IMR-90 (cell line): ENCODE data around the gene TMSB10. TPM values are rescaled to one million over a fixed set of nuclear protein-coding genes. Genes with fewer than 3 reads are reported as not detected.

Experiments
- ATAC-seq: fragments of 200-7000 bp; cut with Tn5 transposase; 2 replicates; pipeline ENCODE4 v1.9.1; 2020; ENCODE audit warnings: low read depth, mild to moderate bottlenecking, moderate library complexity
- BruUV-seq: library from RNA; stranded (reverse); fragments of 400-500 nt; replicated peaks from 2 replicates; lab custom pipeline; 2021; lab: Mats Ljungman, UMichigan
- CTCF ChIA-PET: fragments of 300-600 bp; formaldehyde crosslinking; extraction: SDS; loops from one replicate; lab custom pipeline; 2021; ENCODE audit warnings: antibody characterized with exemption; lab: Yijun Ruan, JAX
- POLR2A ChIA-PET: fragments of 300-600 bp; sonication (Branson Sonifier 250); formaldehyde crosslinking; loops from one replicate; lab custom pipeline; 2022; ENCODE audit warnings: antibody characterized with exemption; ENCODE audit not compliant: unreplicated experiment; lab: Charles Lee
- DNase-seq: peaks from one replicate; pipeline ENCODE4 v3.0.0; 2013
- H2AFZ ChIP-seq: replicated peaks from 2 replicates; pipeline ENCODE3; 2013; ENCODE audit warnings: low read length, mild to moderate bottlenecking; ENCODE audit not compliant: poor library complexity
- H2AK5ac ChIP-seq: 2 replicates; pipeline ENCODE4 v1.6.1; 2013; ENCODE audit warnings: low read depth, low read length, inconsistent platforms
- H2AK9ac ChIP-seq: replicated peaks from 2 replicates; pipeline ENCODE3; 2013; ENCODE audit warnings: mild to moderate bottlenecking, low read depth, low read length, moderate library complexity; ENCODE audit not compliant: poor library complexity
- H2BK120ac ChIP-seq: 2 replicates; pipeline ENCODE4 v1.6.1; 2013; ENCODE audit warnings: low read depth, low read length, inconsistent platforms
- H2BK15ac ChIP-seq: 3 replicates; pipeline ENCODE4 v1.6.1; 2013; ENCODE audit warnings: low read depth, low read length, inconsistent platforms
- H2BK20ac ChIP-seq: 2 replicates; pipeline ENCODE4 v1.6.1; 2013; ENCODE audit warnings: low read depth, mild to moderate bottlenecking, inconsistent platforms, low read length, moderate library complexity
- H2BK5ac ChIP-seq: 2 replicates; pipeline ENCODE4 v1.6.1; 2013; ENCODE audit warnings: mild to moderate bottlenecking, low read depth, low read length, inconsistent platforms; ENCODE audit not compliant: poor library complexity, severe bottlenecking
- H3K14ac ChIP-seq: replicated peaks from 2 replicates; pipeline ENCODE4 v1.6.1; 2013; ENCODE audit warnings: low read depth, low read length, inconsistent platforms
- H3K18ac ChIP-seq: 2 replicates; pipeline ENCODE4 v1.6.1; 2013; ENCODE audit warnings: low read depth, low read length, control low read depth
- H3K23ac ChIP-seq: 2 replicates; pipeline ENCODE4 v1.6.1; 2013; ENCODE audit warnings: low read depth, low read length, inconsistent platforms
- H3K27ac ChIP-seq: 2 replicates; pipeline ENCODE4 v1.5.1; 2013; ENCODE audit warnings: mild to moderate bottlenecking, control low read depth, low read length; ENCODE audit not compliant: insufficient read depth
- H3K27me3 ChIP-seq: 2 replicates; pipeline ENCODE4 v1.6.1; 2013; ENCODE audit warnings: low read length; ENCODE audit not compliant: control insufficient read depth, insufficient read depth
- H3K36me3 ChIP-seq: 2 replicates; pipeline ENCODE4 v1.6.1; 2013; ENCODE audit warnings: low read length, mixed read lengths; ENCODE audit not compliant: control insufficient read depth, insufficient read depth
- H3K4ac ChIP-seq: 2 replicates; pipeline ENCODE4 v1.6.1; 2013; ENCODE audit warnings: low read depth, low read length, inconsistent platforms
- H3K4me1 ChIP-seq: 2 replicates; pipeline ENCODE4 v1.6.1; 2013; ENCODE audit warnings: low read length, mixed read lengths; ENCODE audit not compliant: control insufficient read depth, insufficient read depth
- H3K4me2 ChIP-seq: 2 replicates; pipeline ENCODE4 v1.6.1; 2013; ENCODE audit warnings: low read depth, mild to moderate bottlenecking, control low read depth, low read length, moderate library complexity
- H3K4me3 ChIP-seq: 2 replicates; pipeline ENCODE4 v1.5.1; 2013; ENCODE audit warnings: low read depth, mild to moderate bottlenecking, control low read depth, low read length, moderate library complexity; ENCODE audit not compliant: insufficient read depth
- H3K56ac ChIP-seq: 2 replicates; pipeline ENCODE4 v1.6.1; 2013; ENCODE audit warnings: low read length, inconsistent platforms; ENCODE audit not compliant: insufficient read depth; ENCODE audit errors: extremely low read depth
- H3K79me1 ChIP-seq, 2 experiments: 2 replicates each; pipeline ENCODE4 v1.6.1; 2013; ENCODE audit warnings: low read length in 2 of 2, inconsistent platforms in 1 of 2, low read depth in 1 of 2
- H3K9ac ChIP-seq: 2 replicates; pipeline ENCODE4 v1.6.1; 2013; ENCODE audit warnings: low read depth, low read length, control low read depth
- H3K9me1 ChIP-seq: 2 replicates; pipeline ENCODE4 v1.6.1; 2013; ENCODE audit warnings: low read length, inconsistent platforms; ENCODE audit not compliant: insufficient read depth
- H3K9me3 ChIP-seq: 2 replicates; pipeline ENCODE4 v1.6.1; 2013; ENCODE audit warnings: low read length; ENCODE audit not compliant: control insufficient read depth, insufficient read depth
- H4K20me1 ChIP-seq: 2 replicates; pipeline ENCODE4 v1.6.1; 2013; ENCODE audit warnings: low read length, inconsistent platforms; ENCODE audit not compliant: insufficient read depth
- H4K5ac ChIP-seq: 2 replicates; pipeline ENCODE4 v1.6.1; 2013; ENCODE audit warnings: mild to moderate bottlenecking, low read depth, low read length, control low read depth
- H4K8ac ChIP-seq, 2 experiments: 2 replicates each; pipeline ENCODE4 v1.6.1; 2013; ENCODE audit warnings: low read depth in 2 of 2, low read length in 2 of 2, control low read depth in 1 of 2, inconsistent platforms in 1 of 2
- H4K91ac ChIP-seq: 2 replicates; pipeline ENCODE4 v1.6.1; 2013; ENCODE audit warnings: low read depth, low read length, inconsistent platforms; ENCODE audit not compliant: insufficient read depth
- CEBPB ChIP-seq: IDR thresholded peaks from 2 replicates; pipeline ENCODE4 v1.6.1; 2012; ENCODE audit warnings: low read depth, low read length, improper control_type of control experiment
- CHD1 ChIP-seq: IDR thresholded peaks from 2 replicates; pipeline ENCODE4 v1.6.1; 2012; ENCODE audit warnings: low read depth, low read length, improper control_type of control experiment
- MAZ ChIP-seq: IDR thresholded peaks from 2 replicates; pipeline ENCODE4 v1.6.1; 2012; ENCODE audit warnings: low read depth, mild to moderate bottlenecking, low read length, improper control_type of control experiment, moderate library complexity, borderline replicate concordance
- MXI1 ChIP-seq: IDR thresholded peaks from 2 replicates; pipeline ENCODE4 v1.6.1; 2012; ENCODE audit warnings: low read depth, mild to moderate bottlenecking, low read length, moderate library complexity, borderline replicate concordance
- POLR2A ChIP-seq: IDR thresholded peaks from 2 replicates; pipeline ENCODE4 v1.6.1; 2012; ENCODE audit warnings: mild to moderate bottlenecking, low read depth, low read length
- RAD21 ChIP-seq: IDR thresholded peaks from 2 replicates; pipeline ENCODE4 v1.6.1; 2012; ENCODE audit warnings: low read length, improper control_type of control experiment
- RCOR1 ChIP-seq: IDR thresholded peaks from 2 replicates; pipeline ENCODE4 v1.6.1; 2012; ENCODE audit warnings: mild to moderate bottlenecking, low read length, improper control_type of control experiment; ENCODE audit not compliant: insufficient replicate concordance
- SMC3 ChIP-seq: fragments of 150-350 bp; IDR thresholded peaks from 2 replicates; pipeline ENCODE4 v1.6.1; 2016; ENCODE audit warnings: low read depth, mild to moderate bottlenecking, antibody characterized with exemption, low read length, moderate library complexity
- WGBS, 2 experiments: methylation state at CpG; one replicate each; pipeline versions ENCODE4 v1.1.5 to v1.1.7; 2013; ENCODE audit warnings: missing lambda C conversion rate in 2 of 2; ENCODE audit not compliant: insufficient read length in 1 of 2; ENCODE audit errors: extremely low coverage in 2 of 2; 5-methylcytosine and 5-hydroxymethylcytosine counted together
- dilution Hi-C: fragments of 300-500 bp; cut with HindIII; formaldehyde crosslinking; loops from one replicate; pipeline ENCODE4 v1.14.3; 2018; ENCODE audit warnings: low sequenced_read_pairs; ENCODE audit not compliant: unreplicated experiment
- in situ Hi-C: fragments of 300-500 bp; cut with MboI; formaldehyde crosslinking; loops from 3 replicates; pipeline ENCODE4 v1.14.3; 2019; ENCODE audit warnings: low sequenced_read_pairs, inconsistent platforms, mixed read lengths
- intact Hi-C: fragments of 100-400 bp; cut with micrococcal nuclease; formaldehyde crosslinking; loops from 2 replicates; pipeline ENCODE4 v1.10.0; 2022
- polyA plus RNA-seq, 3 experiments: library from polyadenylated mRNA; depleted of rRNA; stranded (reverse); fragments of >200 nt; gene quantifications; 2 replicates each; pipeline ENCODE4 v1.2.3, GENCODE V29; 2012; ENCODE audit warnings: low replicate concordance in 1 of 3
- total RNA-seq: library from RNA; depleted of rRNA; stranded (reverse); fragments of >200 nt; gene quantifications from 2 replicates; pipeline ENCODE4 v1.2.3, GENCODE V29; 2012
- TF ChIP-seq, protein P1 (sequence below): conservative IDR thresholded peaks from 2 replicates; pipeline ENCODE4 v1.5.1; 2012; ENCODE audit warnings: mild to moderate bottlenecking, low read depth, low read length, improper control_type of control experiment
- TF ChIP-seq, protein P2 (sequence below): fragments of 150-350 bp; IDR thresholded peaks from 2 replicates; pipeline ENCODE4 v1.6.1; 2016; ENCODE audit warnings: low read depth, mild to moderate bottlenecking, low read length, moderate library complexity, borderline replicate concordance

The TMSB10 gene
- total and polyA plus RNA-seq, 2 of the 4 experiments (the other 2 are of a cell fraction), result 3,620 to 5,527 TPM

DNA sequence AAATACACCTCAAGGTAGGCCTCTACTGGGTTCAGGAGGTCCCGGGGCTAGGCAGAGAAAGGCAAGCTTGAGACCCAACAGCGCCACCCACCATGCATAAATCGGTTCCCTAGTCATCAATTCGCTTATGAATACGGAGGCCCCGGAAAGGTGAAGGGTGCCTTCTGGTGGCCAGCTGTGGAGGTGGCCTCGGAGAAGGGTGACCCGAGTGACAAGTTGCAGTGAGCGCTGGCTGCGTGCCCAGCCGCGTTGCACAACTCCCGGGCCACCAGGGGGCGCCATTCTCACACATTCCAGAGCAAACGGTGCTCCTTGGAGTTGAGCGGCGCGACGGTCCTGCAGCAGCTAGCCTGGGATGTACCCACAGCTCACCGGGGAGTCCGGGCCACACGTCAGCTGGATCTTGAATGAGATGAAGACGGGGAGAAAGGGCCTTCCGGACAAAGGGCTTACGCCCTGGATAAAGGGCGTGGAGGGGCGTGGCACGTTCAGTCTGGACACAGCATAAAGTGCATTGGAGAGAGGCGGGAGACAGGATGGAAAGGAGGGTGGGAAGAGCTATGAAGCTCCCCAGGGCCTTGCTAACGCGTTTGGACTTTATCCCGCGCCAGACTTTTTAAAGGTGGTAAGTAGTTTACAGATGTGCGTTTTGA is 20.4 kb downstream of the TMSB10 start:
- intact Hi-C loops, result loop anchor here (2.0 to 5.0 kb wide), 6 partner anchors 45 to 373 kb away; partner anchors contain the start of gene KCMF1
- peak; percentile 68 for ATAC-seq
- H4K5ac ChIP-seq, result peak overlapping the region; percentile 7
- peaks cover 6% of the 10 kb centered on the region; the same call in 1 of the 2 replicates for H3K4me1 ChIP-seq
- peak; percentile 84 for DNase-seq
- BruUV-seq, result no TSS peak
- peaks cover 0 to 4% of the 10 kb centered on the region in 2 experiments; a peak in 2 of 4 replicates for H3K79me1 ChIP-seq
- H3K9me1 ChIP-seq, result no peaks in the 10 kb centered on the region
- dilution Hi-C loops, result no loop called here
- TF ChIP-seq, protein P1, sequence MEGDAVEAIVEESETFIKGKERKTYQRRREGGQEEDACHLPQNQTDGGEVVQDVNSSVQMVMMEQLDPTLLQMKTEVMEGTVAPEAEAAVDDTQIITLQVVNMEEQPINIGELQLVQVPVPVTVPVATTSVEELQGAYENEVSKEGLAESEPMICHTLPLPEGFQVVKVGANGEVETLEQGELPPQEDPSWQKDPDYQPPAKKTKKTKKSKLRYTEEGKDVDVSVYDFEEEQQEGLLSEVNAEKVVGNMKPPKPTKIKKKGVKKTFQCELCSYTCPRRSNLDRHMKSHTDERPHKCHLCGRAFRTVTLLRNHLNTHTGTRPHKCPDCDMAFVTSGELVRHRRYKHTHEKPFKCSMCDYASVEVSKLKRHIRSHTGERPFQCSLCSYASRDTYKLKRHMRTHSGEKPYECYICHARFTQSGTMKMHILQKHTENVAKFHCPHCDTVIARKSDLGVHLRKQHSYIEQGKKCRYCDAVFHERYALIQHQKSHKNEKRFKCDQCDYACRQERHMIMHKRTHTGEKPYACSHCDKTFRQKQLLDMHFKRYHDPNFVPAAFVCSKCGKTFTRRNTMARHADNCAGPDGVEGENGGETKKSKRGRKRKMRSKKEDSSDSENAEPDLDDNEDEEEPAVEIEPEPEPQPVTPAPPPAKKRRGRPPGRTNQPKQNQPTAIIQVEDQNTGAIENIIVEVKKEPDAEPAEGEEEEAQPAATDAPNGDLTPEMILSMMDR, result peak; percentile 86
- TF ChIP-seq SMC3 (peak; percentile 72), CHD1 (0 out of 2 replicates have a peak, but pooled peaks have one; percentile 49), CEBPB (peak; percentile 96), MXI1 (no peak), POLR2A (peak; percentile 26; the same call in 1 of the 2 replicates), RAD21 (peak; percentile 74), RCOR1 (peak; percentile 44), MAZ (0 out of 2 replicates have a peak, but pooled peaks have one; percentile 25)
- TF ChIP-seq, protein P2, sequence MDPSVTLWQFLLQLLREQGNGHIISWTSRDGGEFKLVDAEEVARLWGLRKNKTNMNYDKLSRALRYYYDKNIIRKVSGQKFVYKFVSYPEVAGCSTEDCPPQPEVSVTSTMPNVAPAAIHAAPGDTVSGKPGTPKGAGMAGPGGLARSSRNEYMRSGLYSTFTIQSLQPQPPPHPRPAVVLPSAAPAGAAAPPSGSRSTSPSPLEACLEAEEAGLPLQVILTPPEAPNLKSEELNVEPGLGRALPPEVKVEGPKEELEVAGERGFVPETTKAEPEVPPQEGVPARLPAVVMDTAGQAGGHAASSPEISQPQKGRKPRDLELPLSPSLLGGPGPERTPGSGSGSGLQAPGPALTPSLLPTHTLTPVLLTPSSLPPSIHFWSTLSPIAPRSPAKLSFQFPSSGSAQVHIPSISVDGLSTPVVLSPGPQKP, result no peak
- peak overlapping the region; percentile 65 for H3K4ac ChIP-seq
- H2AK5ac ChIP-seq, result peak overlapping the region; percentile 72; the same call in 1 of the 2 replicates
- in situ Hi-C loops, result loop anchor here (10.0 kb wide), 1 partner anchor 431 kb away; no protein-coding TSS in a partner anchor
- H3K14ac ChIP-seq, result peak overlapping the region; percentile 69
- H3K56ac ChIP-seq, result no peak overlapping the region
- peak overlapping the region; percentile 84 for H2BK120ac ChIP-seq
- H2AFZ ChIP-seq, result peak overlapping the region; percentile 96
- peak overlapping the region; percentile 25 for H2BK5ac ChIP-seq
- H3K4me3 ChIP-seq, result peak overlapping the region; percentile 31
- CTCF ChIA-PET, result interaction anchor here (0.5 to 2.2 kb wide), 31 partner anchors 9 to 399 kb away, joined by 3 to 17 read pairs (median 4); partner anchors contain the start of gene TMSB10
- H3K23ac ChIP-seq, result no peak overlapping the region; the same call in 1 of the 2 replicates
- peak overlapping the region; percentile 30 to 64 for H4K8ac ChIP-seq
- H3K9ac ChIP-seq, result peak overlapping the region; percentile 35
- H2BK15ac ChIP-seq, result peak overlapping the region; percentile 80; the same call in 1 of the 3 replicates
- H3K18ac ChIP-seq, result 0 out of 2 replicates have a peak overlapping the region, but pooled peaks have one; percentile 1
- no peaks in the 10 kb centered on the region for H3K27me3 ChIP-seq
- POLR2A ChIA-PET, result interaction anchor here (0.5 kb wide), 1 partner anchor 41 kb away, joined by 3 read pairs; no protein-coding TSS in a partner anchor
- no peaks in the 10 kb centered on the region for H4K20me1 ChIP-seq
- H4K91ac ChIP-seq, result peak overlapping the region; percentile 85
- WGBS, 2 experiments, result 13% methylated on average over 27 of the region's 34 CpGs; no CpG with 5 or more reads in 1 of the 2 experiments
- peak overlapping the region; percentile 2 for H3K27ac ChIP-seq
- H3K4me2 ChIP-seq, result peak overlapping the region; percentile 50
- peak overlapping the region; percentile 72 for H2BK20ac ChIP-seq
- no peaks in the 10 kb centered on the region for H3K9me3 ChIP-seq
- H3K36me3 ChIP-seq, result no peaks in the 10 kb centered on the region
- H2AK9ac ChIP-seq, result peak overlapping the region; percentile 90
